Spleen (tissue), 7 donors: Measurements from ENCODE around the gene GBE1.

Experiments used
- CTCF ChIP-seq, 11 experiments: fragments of 200-600 bp in 7 of 11; fragments of 450-650 bp in 4 of 11; sonication (generic) in 4 of 11; IDR thresholded peaks in 8 of 11; conservative IDR thresholded peaks in 3 of 11; 1 replicate in 7 of 11; 2 replicates in 4 of 11; pipeline versions ENCODE4 v1.4.0 to v1.8.0; 2016 to 2021; ENCODE audit warnings: antibody characterized with exemption in 11 of 11, inconsistent platforms in 4 of 11, mild to moderate bottlenecking in 1 of 11
- POLR2A ChIP-seq, 3 donors: fragments of 450-650 bp; IDR thresholded peaks; one replicate each; pipeline ENCODE4 v1.5.1; 2017; ENCODE audit warnings: antibody characterized with exemption in 3 of 3, mild to moderate bottlenecking in 1 of 3
- POLR2AphosphoS5 ChIP-seq, 3 donors: sonication (generic); formaldehyde crosslinking; IDR thresholded peaks; one replicate each; pipeline ENCODE4 v1.5.1; 2017; ENCODE audit warnings: antibody characterized with exemption in 3 of 3
- donor health status: DM: no; HTN: no; CAD: no; lungs with moderate emphysema.
- donor health status: DM: no; HTN: no; CAD: no.
- donor health status: DM: no; HTN: no; CAD: no.

GRCh38 chr3:81764002-81764401, 2.6 kb upstream of the GBE1 start:
- TF ChIP-seq POLR2A (IDR thresholded peaks at IDR 0.05) (no peak), POLR2AphosphoS5 (IDR thresholded peaks at IDR 0.05) (no peak), CTCF (IDR thresholded peaks at IDR 0.05 in 8 of 11, conservative IDR thresholded peaks at IDR 0.05 in 3 of 11) (no peak)
